CD14-positive monocyte (primary cell): ENCODE measurements around the gene HHIPL2. TPM values are rescaled to one million over a fixed set of nuclear protein-coding genes. Genes with fewer than 3 reads are reported as not detected.

Source experiments
- DNase-seq, 3 donors: peaks; one replicate each; pipeline ENCODE4 v3.0.0-alpha.2; 2011 to 2022
- H2AFZ ChIP-seq: 2 replicates; pipeline ENCODE4 v1.6.0; 2012; ENCODE audit warnings: mild to moderate bottlenecking, low read depth, low read length, inconsistent platforms; ENCODE audit not compliant: insufficient read depth, poor library complexity, severe bottlenecking
- H3K27ac ChIP-seq, 2 donors: 1 replicate in 1 of 2; 2 replicates in 1 of 2; pipeline ENCODE4 v1.5.1; 2012 to 2013; ENCODE audit warnings: low read length in 2 of 2, control low read depth in 1 of 2, inconsistent platforms in 1 of 2, low read depth in 1 of 2, mild to moderate bottlenecking in 1 of 2
- H3K27me3 ChIP-seq, 2 donors: one replicate each; pipeline versions ENCODE4 v1.6.0 to v1.6.1; 2011 to 2013; ENCODE audit warnings: low read length in 2 of 2; ENCODE audit not compliant: control insufficient read depth in 2 of 2, insufficient read depth in 2 of 2
- H3K36me3 ChIP-seq, 2 donors: replicated peaks in 1 of 2; 1 replicate in 1 of 2; 2 replicates in 1 of 2; pipeline versions ENCODE4 v1.5.1 to v1.6.1; 2012 to 2013; ENCODE audit warnings: low read length in 2 of 2, control low read depth in 1 of 2, inconsistent platforms in 1 of 2, mild to moderate bottlenecking in 1 of 2; ENCODE audit not compliant: insufficient read depth in 2 of 2, control insufficient read depth in 1 of 2
- H3K4me1 ChIP-seq, 2 donors: 1 replicate in 1 of 2; 2 replicates in 1 of 2; pipeline versions ENCODE4 v1.5.1 to v1.6.1; 2012 to 2013; ENCODE audit warnings: low read length in 2 of 2, control low read depth in 1 of 2, inconsistent platforms in 1 of 2, mild to moderate bottlenecking in 1 of 2, moderate library complexity in 1 of 2; ENCODE audit not compliant: insufficient read depth in 2 of 2, control insufficient read depth in 1 of 2
- H3K4me2 ChIP-seq: replicated peaks from 2 replicates; pipeline ENCODE3; 2012; ENCODE audit warnings: low read length, moderate library complexity, mild to moderate bottlenecking; ENCODE audit not compliant: poor library complexity, severe bottlenecking; ENCODE audit errors: extremely low read depth
- H3K4me3 ChIP-seq, 3 experiments: fragments of 200-600 bp in 1 of 3; sonication (generic) in 1 of 3; replicated peaks in 1 of 3; 1 replicate in 2 of 3; 2 replicates in 1 of 3; pipeline ENCODE4 v1.5.1; 2011 to 2013; ENCODE audit warnings: low read length in 3 of 3, mild to moderate bottlenecking in 3 of 3, control low read depth in 2 of 3, low read depth in 2 of 3, inconsistent platforms in 1 of 3, moderate library complexity in 1 of 3
- H3K79me2 ChIP-seq: 2 replicates; pipeline ENCODE4 v1.6.0; 2012; ENCODE audit warnings: mild to moderate bottlenecking, control low read depth, inconsistent platforms, low read length, moderate library complexity; ENCODE audit not compliant: insufficient read depth
- H3K9ac ChIP-seq: 2 replicates; pipeline ENCODE4 v1.6.0; 2017; ENCODE audit warnings: low read length, mild to moderate bottlenecking; ENCODE audit not compliant: insufficient read depth, poor library complexity, severe bottlenecking
- H3K9me3 ChIP-seq, 2 donors: replicated peaks in 1 of 2; 1 replicate in 1 of 2; 2 replicates in 1 of 2; pipeline versions ENCODE4 v1.5.1 to v1.6.1; 2012 to 2013; ENCODE audit warnings: low read length in 2 of 2, control low read depth in 1 of 2; ENCODE audit not compliant: control insufficient read depth in 1 of 2, insufficient read depth in 1 of 2
- H4K20me1 ChIP-seq: 2 replicates; pipeline ENCODE4 v1.6.0; 2012; ENCODE audit warnings: mild to moderate bottlenecking, low read length, control low read depth, moderate library complexity; ENCODE audit not compliant: insufficient read depth
- H3K27ac Mint-ChIP-seq, 7 donors: one replicate each; pipeline ENCODE4 v1.8.0; 2020; ENCODE audit warnings: mild to moderate bottlenecking in 7 of 7, mixed read lengths in 7 of 7, moderate library complexity in 6 of 7, inconsistent platforms in 2 of 7
- H3K27me3 Mint-ChIP-seq, 3 donors: one replicate each; pipeline ENCODE4 v1.8.0; 2021 to 2022; ENCODE audit warnings: low read depth in 3 of 3, mild to moderate bottlenecking in 3 of 3, mixed read lengths in 3 of 3, moderate library complexity in 3 of 3, inconsistent platforms in 1 of 3
- H3K36me3 Mint-ChIP-seq, 2 donors: one replicate each; pipeline ENCODE4 v1.8.0; 2020; ENCODE audit warnings: mixed read lengths in 2 of 2, inconsistent platforms in 1 of 2, mild to moderate bottlenecking in 1 of 2
- H3K4me1 Mint-ChIP-seq: one replicate; pipeline ENCODE4 v1.8.0; 2020; ENCODE audit warnings: mild to moderate bottlenecking, mixed read lengths
- H3K4me3 Mint-ChIP-seq, 2 donors: one replicate each; pipeline ENCODE4 v1.8.0; 2020; ENCODE audit warnings: mild to moderate bottlenecking in 2 of 2, mixed read lengths in 2 of 2, moderate library complexity in 1 of 2
- H3K9me3 Mint-ChIP-seq, 7 donors: one replicate each; pipeline ENCODE4 v1.8.0; 2020 to 2022; ENCODE audit warnings: mixed read lengths in 7 of 7, mild to moderate bottlenecking in 6 of 7, moderate library complexity in 6 of 7, inconsistent platforms in 2 of 7
- WGBS: methylation state at CpG from one replicate; pipeline ENCODE4 v1.1.5; 2013; ENCODE audit warnings: missing lambda C conversion rate; ENCODE audit not compliant: insufficient coverage; 5-methylcytosine and 5-hydroxymethylcytosine counted together
- intact Hi-C, 2 donors: fragments of 100-400 bp; cut with micrococcal nuclease; formaldehyde crosslinking; loops; one replicate each; pipeline versions ENCODE4 v1.15.0 to v1.15.1; 2023
- polyA plus RNA-seq, 3 donors: library from polyadenylated mRNA; depleted of rRNA in 1 of 3; unstranded in 2 of 3; stranded (reverse) in 1 of 3; fragments of 300-500 nt in 2 of 3; fragments of >200 nt in 1 of 3; fragmentation: Illumina TruSeq in 2 of 3; gene quantifications; 1 replicate in 2 of 3; 2 replicates in 1 of 3; pipeline ENCODE4 v1.2.3, GENCODE V29; 2012 to 2021
- TF ChIP-seq, protein P1 (sequence below): fragments of 200-600 bp; IDR thresholded peaks from one replicate; pipeline ENCODE4 v1.8.0; 2022; ENCODE audit warnings: antibody characterized with exemption, mild to moderate bottlenecking

Gene HHIPL2
- polyA plus RNA-seq, 3 donors, result 0.08 TPM; not detected in 2

GRCh38 chr1:222589462-222590302, 41.8 kb upstream of the HHIPL2 start, which contains the start of gene TAF1A:
TAF1A (minus strand) TSS chr1:222589933.
- peaks cover 0 to 2% (median 2%) of the 10 kb centered on the region in 3 donors for H3K27me3 Mint-ChIP-seq
- TF ChIP-seq, protein P1, sequence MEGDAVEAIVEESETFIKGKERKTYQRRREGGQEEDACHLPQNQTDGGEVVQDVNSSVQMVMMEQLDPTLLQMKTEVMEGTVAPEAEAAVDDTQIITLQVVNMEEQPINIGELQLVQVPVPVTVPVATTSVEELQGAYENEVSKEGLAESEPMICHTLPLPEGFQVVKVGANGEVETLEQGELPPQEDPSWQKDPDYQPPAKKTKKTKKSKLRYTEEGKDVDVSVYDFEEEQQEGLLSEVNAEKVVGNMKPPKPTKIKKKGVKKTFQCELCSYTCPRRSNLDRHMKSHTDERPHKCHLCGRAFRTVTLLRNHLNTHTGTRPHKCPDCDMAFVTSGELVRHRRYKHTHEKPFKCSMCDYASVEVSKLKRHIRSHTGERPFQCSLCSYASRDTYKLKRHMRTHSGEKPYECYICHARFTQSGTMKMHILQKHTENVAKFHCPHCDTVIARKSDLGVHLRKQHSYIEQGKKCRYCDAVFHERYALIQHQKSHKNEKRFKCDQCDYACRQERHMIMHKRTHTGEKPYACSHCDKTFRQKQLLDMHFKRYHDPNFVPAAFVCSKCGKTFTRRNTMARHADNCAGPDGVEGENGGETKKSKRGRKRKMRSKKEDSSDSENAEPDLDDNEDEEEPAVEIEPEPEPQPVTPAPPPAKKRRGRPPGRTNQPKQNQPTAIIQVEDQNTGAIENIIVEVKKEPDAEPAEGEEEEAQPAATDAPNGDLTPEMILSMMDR, result no peak
- peak within 1 kb of the TSS; percentile 95 to 99 for H3K4me3 Mint-ChIP-seq
- intact Hi-C loops, result loop anchor here in 1 of 2 donors (5.0 kb wide), 1 partner anchor 33 kb away; no protein-coding TSS in a partner anchor
- Histone ChIP-seq H4K20me1 (no peaks in the 10 kb centered on the region), H3K79me2 (peaks cover 29% of the 10 kb centered on the region), H3K9ac (peak within 1 kb of the TSS; percentile 68), H2AFZ (peak within 1 kb of the TSS; percentile 96), H3K4me3 (peak within 1 kb of the TSS; percentile 65 to 86 (median 83)), H3K27ac (peak within 1 kb of the TSS; percentile 74 to 90), H3K36me3 (peaks cover 7 to 16% of the 10 kb centered on the region in 2 donors), H3K27me3 (no peaks in the 10 kb centered on the region), H3K4me2 (peak within 1 kb of the TSS; percentile 79), H3K4me1 (peaks cover 12 to 15% of the 10 kb centered on the region in 2 donors), H3K9me3 (no peaks in the 10 kb centered on the region)
- peaks cover 20% of the 10 kb centered on the region for H3K4me1 Mint-ChIP-seq
- peak; percentile 68 to 81 (median 80) for DNase-seq
- H3K9me3 Mint-ChIP-seq, result peaks cover 0 to under 1% (median 0%) of the 10 kb centered on the region in 7 donors
- H3K36me3 Mint-ChIP-seq, result peaks cover 17 to 22% of the 10 kb centered on the region in 2 donors
- WGBS, result 0% methylated on average over 29 of the region's 41 CpGs
- H3K27ac Mint-ChIP-seq, result peak within 1 kb of the TSS; percentile 95 to 99 (median 98)

GRCh38 chr1:222588135-222588534, 40.2 kb upstream of the HHIPL2 start:
- Histone ChIP-seq H3K4me2 (no peak overlapping the region), H3K27me3 (no peaks in the 10 kb centered on the region), H3K27ac (no peak overlapping the region), H3K36me3 (peaks cover 7 to 16% of the 10 kb centered on the region in 2 donors), H3K9ac (no peak overlapping the region), H4K20me1 (no peaks in the 10 kb centered on the region), H3K9me3 (no peaks in the 10 kb centered on the region), H3K4me1 (peaks cover 20 to 23% of the 10 kb centered on the region in 2 donors), H2AFZ (no peak overlapping the region), H3K79me2 (peaks cover 29% of the 10 kb centered on the region), H3K4me3 (no peak overlapping the region)
- no peak for DNase-seq
- WGBS, result no CpG with 5 or more reads among the region's 1 CpG
- TF ChIP-seq, protein P1, result no peak
- Mint-ChIP-seq H3K27me3 (peaks cover 0 to 2% (median 2%) of the 10 kb centered on the region in 3 donors), H3K4me3 (no peak overlapping the region), H3K4me1 (peaks cover 31% of the 10 kb centered on the region), H3K27ac (no peak overlapping the region), H3K9me3 (no peaks in the 10 kb centered on the region), H3K36me3 (peaks cover 17 to 22% of the 10 kb centered on the region in 2 donors)
- intact Hi-C loops, result loop anchor here in 1 of 2 donors (5.0 kb wide), 1 partner anchor 34 kb away; no protein-coding TSS in a partner anchor
